ENCODE results near the gene IQCB1. TPM values are rescaled to one million over a fixed set of nuclear protein-coding genes. Genes with fewer than 3 reads are reported as not detected.
"Not testable (repeated sequence)": the region's sequence is repeated elsewhere in the genome, so short reads cannot be mapped to it uniquely, and the experiment has no call there.

Gene IQCB1
- polyA plus RNA-seq, 1 donor: 41.8 TPM

GRCh38 chr3:121818578-121818977, 16.3 kb downstream of the IQCB1 start:
- no peak for DNase-seq

- DNase-seq: no peak
Measured at GRCh38 chr3:121817753-121818152, 17.1 kb downstream of the IQCB1 start.

GRCh38 chr3:121809249-121809648, 25.6 kb downstream of the IQCB1 start:
- DNase-seq: no peak

GRCh38 chr3:121803771-121804320, 31.0 kb downstream of the IQCB1 start:
- no peak for DNase-seq

- no peak for DNase-seq
Measured at GRCh38 chr3:121800906-121801305, 34.0 kb downstream of the IQCB1 start.

- DNase-seq: no peak
Measured at GRCh38 chr3:121796970-121797369, 37.9 kb downstream of the IQCB1 start.

- no peak for DNase-seq
Measured at GRCh38 chr3:121794264-121794983, 40.4 kb downstream of the IQCB1 start.

GRCh38 chr3:121793078-121793477, 41.8 kb downstream of the IQCB1 start:
- no peak for DNase-seq

GRCh38 chr3:121786485-121786884, 48.4 kb downstream of the IQCB1 start:
- DNase-seq: no peak

GRCh38 chr3:121782784-121783183, 52.1 kb downstream of the IQCB1 start:
- DNase-seq: not testable (repeated sequence)

- DNase-seq: no peak
Measured at GRCh38 chr3:121781611-121782010, 53.2 kb downstream of the IQCB1 start.

- DNase-seq: not testable (repeated sequence)
Measured at GRCh38 chr3:121775095-121775494, 59.8 kb downstream of the IQCB1 start.

GRCh38 chr3:121769246-121769645, 65.6 kb downstream of the IQCB1 start:
- DNase-seq: no peak

GRCh38 chr3:121768452-121768851, 66.4 kb downstream of the IQCB1 start:
- no peak for DNase-seq

- no peak for DNase-seq
Measured at GRCh38 chr3:121759541-121760202, 75.2 kb downstream of the IQCB1 start.

- no peak for DNase-seq
Measured at GRCh38 chr3:121758727-121759450, 76.0 kb downstream of the IQCB1 start.

- no peak for DNase-seq
Measured at GRCh38 chr3:121757812-121758545, 76.9 kb downstream of the IQCB1 start.

- no peak for DNase-seq
Measured at GRCh38 chr3:121757087-121757811, 77.6 kb downstream of the IQCB1 start.

GRCh38 chr3:121752772-121753171, 82.1 kb downstream of the IQCB1 start:
- no peak for DNase-seq

GRCh38 chr3:121752261-121752660, 82.6 kb downstream of the IQCB1 start:
- DNase-seq: no peak

- no peak for DNase-seq
Measured at GRCh38 chr3:121750087-121750415, 84.8 kb downstream of the IQCB1 start.
